ENCODE measurements around the gene AANAT.

Gene AANAT

DNA sequence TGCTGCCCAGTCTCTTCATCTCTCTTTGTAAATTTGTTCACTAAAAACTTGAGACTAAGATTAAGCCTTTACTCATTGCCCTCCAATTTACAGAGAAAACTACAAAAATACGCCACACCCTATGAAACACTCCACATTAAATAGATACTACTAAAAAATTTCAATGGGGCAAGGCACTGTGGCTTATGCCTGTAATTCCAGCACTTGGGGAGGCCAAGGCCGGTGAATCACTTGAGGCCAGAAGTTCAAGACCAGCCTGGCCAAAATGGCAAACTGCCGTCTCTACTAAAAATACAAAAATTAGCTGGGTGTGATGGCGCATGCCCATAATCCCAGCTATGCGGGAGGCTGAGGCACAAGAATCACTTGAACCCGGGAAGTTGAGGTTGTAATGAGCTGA is 18.3 kb upstream of the AANAT start:
- no peak for DNase-seq (ENCODE audit: low spot score)
- Mint-ChIP-seq H3K27me3 (ENCODE audit: low read depth) (no peaks in the 10 kb centered on the region), H3K9me3 (no peaks in the 10 kb centered on the region), H3K4me1 (ENCODE audit: low read depth) (peaks cover 65% of the 10 kb centered on the region), H3K36me3 (ENCODE audit: low read depth) (peaks cover 3% of the 10 kb centered on the region), H3K27ac (no peak overlapping the region), H3K4me3 (no peak overlapping the region)

DNA sequence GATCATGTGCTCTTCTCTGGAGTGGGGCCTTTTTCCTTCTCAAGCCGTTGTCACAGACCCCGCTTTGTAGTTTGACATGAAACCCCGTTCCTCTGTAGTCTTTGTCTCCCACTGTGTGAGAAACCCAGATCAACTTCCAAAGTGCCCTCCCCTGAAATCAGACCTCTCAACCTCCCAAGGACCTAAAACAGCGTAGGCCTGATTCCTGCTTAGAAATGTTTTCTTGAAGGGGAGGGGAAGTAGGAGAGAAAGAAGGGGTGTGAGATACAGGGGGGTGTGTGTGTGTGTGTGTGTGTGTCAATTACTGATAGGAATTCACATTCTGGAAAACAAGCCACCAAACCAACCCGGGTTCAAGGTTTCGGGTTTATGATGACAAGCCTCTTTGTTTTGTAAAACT is 15.9 kb upstream of the AANAT start:
- H3K27me3 Mint-ChIP-seq (ENCODE audit: low read depth): peaks cover 2% of the 10 kb centered on the region
- H3K4me1 Mint-ChIP-seq (ENCODE audit: low read depth): peaks cover 50% of the 10 kb centered on the region
- no peaks in the 10 kb centered on the region for H3K9me3 Mint-ChIP-seq
- H3K36me3 Mint-ChIP-seq (ENCODE audit: low read depth): peaks cover 3% of the 10 kb centered on the region
- no peak overlapping the region for H3K27ac Mint-ChIP-seq
- no peak for DNase-seq (ENCODE audit: low spot score)
- H3K4me3 Mint-ChIP-seq: peak overlapping the region; percentile 92

DNA sequence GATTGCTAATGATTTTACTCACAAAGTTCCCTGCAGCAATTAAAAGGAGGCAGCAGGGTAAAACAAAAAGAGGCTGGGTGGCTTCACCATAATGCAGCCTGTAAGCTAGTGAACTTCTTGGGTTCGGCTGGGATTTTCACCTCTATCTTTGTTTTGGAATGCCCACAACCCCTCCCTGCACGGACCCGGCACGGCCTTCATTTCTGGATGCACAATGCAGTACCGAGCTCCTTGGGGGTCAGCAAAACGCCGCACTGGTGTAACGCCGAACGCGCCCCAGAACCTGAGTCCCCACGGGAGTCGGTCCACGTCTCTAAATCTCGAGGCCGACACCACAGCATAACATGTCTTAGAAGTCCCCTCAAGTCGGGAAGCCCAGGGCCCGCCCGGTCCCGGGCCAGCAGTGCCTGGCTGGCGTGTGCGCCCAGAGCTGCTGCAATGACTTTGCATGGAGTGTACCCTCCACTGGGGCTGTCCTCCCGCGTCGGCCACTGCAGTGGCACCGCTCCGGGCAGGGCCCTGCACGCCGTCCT is 15.2 kb upstream of the AANAT start:
- H3K4me3 Mint-ChIP-seq: peak overlapping the region; percentile 92
- peaks cover 3% of the 10 kb centered on the region for H3K27me3 Mint-ChIP-seq (ENCODE audit: low read depth)
- H3K27ac Mint-ChIP-seq: peak overlapping the region; percentile 63
- no peaks in the 10 kb centered on the region for H3K9me3 Mint-ChIP-seq
- peaks cover 44% of the 10 kb centered on the region for H3K4me1 Mint-ChIP-seq (ENCODE audit: low read depth)
- peaks cover 3% of the 10 kb centered on the region for H3K36me3 Mint-ChIP-seq (ENCODE audit: low read depth)
- DNase-seq (ENCODE audit: low spot score): no peak

DNA sequence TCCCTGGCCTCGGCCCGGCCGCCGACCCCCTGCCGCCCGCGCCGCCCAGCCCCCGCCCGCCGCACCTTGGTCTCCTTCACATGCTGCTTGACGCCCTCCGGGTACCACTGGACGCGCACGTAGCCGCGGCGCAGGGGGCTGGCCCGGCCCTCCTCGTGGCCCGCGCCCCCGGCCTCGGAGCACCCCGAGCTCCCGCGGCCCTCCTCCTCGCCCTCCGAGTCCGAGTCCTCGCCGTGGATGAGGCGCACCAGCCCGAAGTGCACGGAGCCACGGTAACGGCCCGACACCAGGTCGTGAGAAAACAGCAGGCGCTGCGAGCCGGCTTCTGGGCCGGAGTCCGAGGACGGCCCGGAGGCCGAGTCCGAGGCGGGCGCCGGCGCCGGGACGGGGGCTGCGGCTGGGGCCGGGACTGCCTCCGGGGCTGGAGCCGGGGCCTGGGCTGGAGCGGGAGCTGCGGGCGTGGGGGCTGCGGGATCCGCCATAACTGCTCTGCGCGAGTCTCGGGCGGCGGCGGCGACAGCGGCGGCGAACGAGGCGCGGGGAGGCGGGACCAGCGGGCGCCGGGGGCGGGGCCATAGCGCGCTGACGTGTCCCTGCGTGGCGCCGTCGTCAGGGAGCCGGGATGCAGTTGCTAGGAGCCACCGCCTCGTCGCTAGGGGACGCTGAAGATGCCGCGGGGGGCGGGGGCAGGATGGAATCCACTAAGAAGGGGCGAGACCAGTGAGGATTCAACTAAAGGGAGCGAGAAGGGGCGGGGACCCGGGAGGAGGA is 14.6 kb upstream of the AANAT start, which contains the start of gene UBE2O:
TSS of gene UBE2O (minus strand) at position 493 of the 771 bp plus-strand sequence. CDS start at position 482, 11 bp downstream.
- H3K27me3 Mint-ChIP-seq (ENCODE audit: low read depth): peaks cover 7% of the 10 kb centered on the region
- peaks cover 37% of the 10 kb centered on the region for H3K4me1 Mint-ChIP-seq (ENCODE audit: low read depth)
- peak within 1 kb of the TSS; percentile 92 for H3K4me3 Mint-ChIP-seq
- H3K36me3 Mint-ChIP-seq (ENCODE audit: low read depth): peaks cover 3% of the 10 kb centered on the region
- DNase-seq (ENCODE audit: low spot score): peak; percentile 92
- no peaks in the 10 kb centered on the region for H3K9me3 Mint-ChIP-seq
- H3K27ac Mint-ChIP-seq: peak within 1 kb of the TSS; percentile 83

DNA sequence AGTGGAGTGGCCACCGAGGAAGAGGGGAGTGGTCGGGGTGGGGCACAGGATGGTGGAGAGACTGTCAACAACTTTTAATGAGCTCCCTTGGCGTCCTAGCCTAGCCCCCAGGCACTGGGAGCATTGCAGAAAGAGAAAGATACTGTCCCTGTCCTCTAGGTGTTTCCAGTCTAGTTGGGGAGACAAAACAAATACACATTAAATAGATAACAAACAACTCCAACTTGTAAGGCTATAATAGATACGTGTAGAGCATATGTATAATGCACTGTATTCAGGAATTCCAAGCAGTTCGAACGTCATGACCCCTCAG is 14.0 kb upstream of the AANAT start:
- H3K27ac Mint-ChIP-seq: peak overlapping the region; percentile 83
- H3K4me3 Mint-ChIP-seq: peak overlapping the region; percentile 79
- peaks cover 7% of the 10 kb centered on the region for H3K27me3 Mint-ChIP-seq (ENCODE audit: low read depth)
- H3K4me1 Mint-ChIP-seq (ENCODE audit: low read depth): peaks cover 33% of the 10 kb centered on the region
- no peaks in the 10 kb centered on the region for H3K9me3 Mint-ChIP-seq
- no peak for DNase-seq (ENCODE audit: low spot score)
- peaks cover 3% of the 10 kb centered on the region for H3K36me3 Mint-ChIP-seq (ENCODE audit: low read depth)

DNA sequence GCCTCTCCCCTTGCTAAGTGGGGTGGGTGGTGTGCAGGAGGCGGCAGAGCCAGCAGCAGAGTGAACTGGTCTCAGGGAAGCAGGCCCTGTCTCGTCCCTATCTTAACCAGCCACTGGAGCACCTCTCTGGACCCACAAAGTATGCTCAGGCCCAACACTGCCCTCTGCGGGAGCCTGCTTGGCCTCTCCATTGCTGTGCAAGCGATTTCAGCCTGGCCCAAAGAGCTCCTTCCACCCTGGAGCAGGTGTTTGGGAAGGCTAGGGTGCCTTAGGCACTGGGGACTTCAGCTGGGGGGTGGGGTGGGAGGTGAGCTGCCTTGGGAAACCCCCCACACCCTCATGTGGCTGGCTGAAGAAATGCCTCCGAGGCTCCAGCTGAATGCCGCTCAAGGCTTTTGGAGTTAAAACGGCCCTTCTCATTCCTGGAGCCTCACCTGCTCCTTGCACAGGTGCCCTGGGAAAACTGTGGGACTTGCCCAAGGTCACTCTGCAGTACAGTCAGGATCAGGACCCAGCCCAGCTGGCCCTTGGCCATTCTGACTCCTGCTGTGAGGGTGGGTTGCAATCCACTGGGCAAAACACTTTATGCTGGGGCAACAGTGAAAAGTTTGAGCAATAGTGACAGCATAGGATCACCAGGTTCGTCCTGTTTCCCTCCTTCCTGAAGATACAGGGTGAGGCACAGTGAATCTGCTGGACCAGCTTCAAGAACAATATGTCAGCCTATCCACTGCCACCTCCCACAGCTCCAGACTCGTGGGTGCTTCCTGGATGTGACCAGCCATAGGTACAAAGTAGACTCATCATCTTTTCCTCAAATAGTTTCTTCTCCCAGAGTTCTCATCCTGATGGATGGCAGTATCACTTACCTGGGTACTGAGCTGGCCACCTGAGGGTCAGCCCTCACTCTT is 8.6 kb upstream of the AANAT start:
- Mint-ChIP-seq H3K9me3 (no peaks in the 10 kb centered on the region), H3K4me1 (ENCODE audit: low read depth) (no peaks in the 10 kb centered on the region), H3K27ac (no peak overlapping the region), H3K27me3 (ENCODE audit: low read depth) (peaks cover 14% of the 10 kb centered on the region), H3K4me3 (no peak overlapping the region), H3K36me3 (ENCODE audit: low read depth) (no peaks in the 10 kb centered on the region)
- no peak for DNase-seq (ENCODE audit: low spot score)

DNA sequence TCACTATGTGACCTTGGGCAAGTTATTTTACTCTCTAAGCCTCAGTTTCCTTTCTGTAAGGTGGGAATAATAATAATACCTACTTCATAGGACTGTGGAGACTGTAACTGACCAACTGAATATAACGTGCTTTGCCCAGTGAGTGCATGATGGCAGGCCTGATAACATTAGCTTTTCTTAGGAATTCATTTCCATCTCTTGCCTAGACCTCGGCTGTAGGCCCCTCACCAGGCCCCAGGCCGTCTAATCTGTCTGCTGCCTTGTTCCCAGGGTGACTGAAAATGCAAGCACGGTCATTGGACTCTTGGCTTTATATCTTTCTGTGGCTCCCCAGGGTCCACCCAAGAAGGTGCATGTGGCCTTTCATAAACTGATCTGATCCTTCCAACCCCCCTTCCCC is 7.7 kb upstream of the AANAT start:
- H3K4me3 Mint-ChIP-seq: no peak overlapping the region
- DNase-seq (ENCODE audit: low spot score): no peak
- no peaks in the 10 kb centered on the region for H3K9me3 Mint-ChIP-seq
- H3K36me3 Mint-ChIP-seq (ENCODE audit: low read depth): no peaks in the 10 kb centered on the region
- H3K27me3 Mint-ChIP-seq (ENCODE audit: low read depth): peaks cover 14% of the 10 kb centered on the region
- H3K4me1 Mint-ChIP-seq (ENCODE audit: low read depth): no peaks in the 10 kb centered on the region
- H3K27ac Mint-ChIP-seq: no peak overlapping the region

DNA sequence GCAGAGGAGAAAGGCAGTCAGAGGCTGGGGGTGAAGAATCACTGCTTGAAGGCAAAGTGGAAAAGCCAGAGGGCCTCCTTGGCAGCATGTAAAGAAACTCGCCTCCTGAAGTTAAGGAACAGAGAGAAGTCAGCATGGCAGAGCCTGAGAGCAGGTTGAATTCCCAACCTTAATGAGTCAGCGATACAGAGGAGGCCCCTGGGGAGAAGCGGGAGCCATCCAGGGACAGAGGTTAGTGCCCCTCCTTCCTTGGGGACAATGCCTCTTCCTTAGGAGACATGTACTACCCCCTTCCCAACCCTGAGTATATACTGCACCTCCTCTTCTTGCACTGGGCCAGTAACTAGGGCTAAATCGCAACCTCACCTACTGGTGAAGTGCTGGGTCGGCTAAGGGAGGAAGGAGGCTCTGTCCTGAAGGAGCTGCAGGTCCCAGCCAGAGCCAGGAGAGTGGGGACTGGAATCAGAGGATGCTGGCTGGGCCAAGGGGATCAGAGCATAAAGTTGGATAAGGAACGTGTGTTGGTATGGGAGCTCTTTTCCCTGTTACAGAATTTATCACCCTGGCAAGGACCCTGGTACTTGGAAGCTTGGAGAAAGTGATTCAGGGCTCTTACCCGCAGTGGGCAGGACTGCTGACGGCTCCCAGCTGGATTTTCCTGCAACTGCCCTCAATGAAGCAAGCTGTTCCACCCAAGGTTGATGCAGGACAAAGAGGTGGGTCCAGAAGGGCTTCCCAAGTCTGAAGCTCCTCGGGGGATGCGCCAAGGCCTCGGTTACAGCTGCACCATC is 5.4 kb upstream of the AANAT start:
- DNase-seq (ENCODE audit: low spot score): no peak
- H3K4me3 Mint-ChIP-seq: no peak overlapping the region
- H3K36me3 Mint-ChIP-seq (ENCODE audit: low read depth): no peaks in the 10 kb centered on the region
- no peak overlapping the region for H3K27ac Mint-ChIP-seq
- H3K9me3 Mint-ChIP-seq: no peaks in the 10 kb centered on the region
- peaks cover 5% of the 10 kb centered on the region for H3K4me1 Mint-ChIP-seq (ENCODE audit: low read depth)
- peaks cover 12% of the 10 kb centered on the region for H3K27me3 Mint-ChIP-seq (ENCODE audit: low read depth)

DNA sequence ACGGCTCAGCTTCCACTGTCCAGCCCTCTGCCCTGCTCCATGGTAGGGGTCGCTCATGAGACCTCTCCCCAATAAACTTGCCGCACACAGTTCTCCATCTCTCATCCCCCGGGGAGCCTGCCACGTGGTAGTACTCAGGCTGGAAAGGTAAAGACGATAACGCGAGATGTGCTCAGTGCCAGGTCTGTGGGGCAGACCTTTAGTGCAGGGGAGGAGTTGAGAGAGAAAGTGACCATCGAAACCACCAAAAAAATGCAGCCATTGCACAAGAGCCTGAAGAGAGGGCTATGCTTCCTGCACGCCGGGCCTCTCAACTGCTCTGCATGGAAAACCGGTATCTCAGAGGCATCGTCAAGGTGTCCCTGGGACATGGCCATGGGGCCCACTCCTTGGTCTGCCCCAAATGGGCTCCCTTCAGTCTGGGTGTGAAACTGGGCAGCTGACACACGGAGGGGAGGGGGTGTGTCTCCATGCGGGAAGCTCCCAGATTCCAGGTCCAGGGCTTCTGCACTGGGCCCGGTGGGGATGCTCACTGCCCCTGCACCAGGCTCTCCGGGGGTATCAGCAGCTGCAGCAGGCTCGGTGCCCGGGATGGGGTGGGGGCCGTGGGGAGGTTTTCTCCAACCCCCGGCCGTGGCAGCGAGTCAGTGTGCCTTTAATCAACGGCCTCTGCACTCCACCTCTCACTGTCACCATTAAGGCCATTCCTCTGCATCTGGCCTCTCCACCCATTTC is 4.7 kb upstream of the AANAT start:
- Mint-ChIP-seq H3K4me3 (no peak overlapping the region), H3K9me3 (no peaks in the 10 kb centered on the region), H3K36me3 (ENCODE audit: low read depth) (no peaks in the 10 kb centered on the region)

DNA sequence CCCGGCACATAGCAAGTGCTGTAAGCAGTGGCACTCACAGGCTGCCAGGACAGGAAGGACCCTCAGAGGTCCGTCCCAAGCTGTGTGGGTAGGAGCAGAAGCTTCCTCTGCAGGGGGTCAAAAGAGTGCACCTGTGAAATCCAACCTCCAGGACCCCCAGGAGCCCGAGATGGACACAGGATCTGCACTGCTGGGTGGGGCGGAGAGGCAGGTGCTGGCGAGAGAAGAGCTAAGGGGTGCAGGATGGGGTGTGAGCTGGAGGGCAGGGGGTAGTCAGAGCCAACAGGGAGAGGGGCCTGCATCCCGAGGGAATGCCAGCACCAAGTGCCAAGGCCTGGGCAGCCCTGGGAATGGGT is 650 bp upstream of the AANAT start:
- Mint-ChIP-seq H3K27ac (no peak overlapping the region), H3K9me3 (no peaks in the 10 kb centered on the region), H3K4me1 (ENCODE audit: low read depth) (peaks cover 5% of the 10 kb centered on the region), H3K27me3 (ENCODE audit: low read depth) (peaks cover 2% of the 10 kb centered on the region), H3K4me3 (no peak overlapping the region), H3K36me3 (ENCODE audit: low read depth) (peaks cover 4% of the 10 kb centered on the region)
- DNase-seq (ENCODE audit: low spot score): no peak

More for the DNA sequence above, 4.7 kb upstream of the AANAT start:
- Mint-ChIP-seq H3K27ac (no peak overlapping the region), H3K4me1 (ENCODE audit: low read depth) (peaks cover 5% of the 10 kb centered on the region), H3K27me3 (ENCODE audit: low read depth) (peaks cover 7% of the 10 kb centered on the region)
- DNase-seq (ENCODE audit: low spot score): no peak

DNA sequence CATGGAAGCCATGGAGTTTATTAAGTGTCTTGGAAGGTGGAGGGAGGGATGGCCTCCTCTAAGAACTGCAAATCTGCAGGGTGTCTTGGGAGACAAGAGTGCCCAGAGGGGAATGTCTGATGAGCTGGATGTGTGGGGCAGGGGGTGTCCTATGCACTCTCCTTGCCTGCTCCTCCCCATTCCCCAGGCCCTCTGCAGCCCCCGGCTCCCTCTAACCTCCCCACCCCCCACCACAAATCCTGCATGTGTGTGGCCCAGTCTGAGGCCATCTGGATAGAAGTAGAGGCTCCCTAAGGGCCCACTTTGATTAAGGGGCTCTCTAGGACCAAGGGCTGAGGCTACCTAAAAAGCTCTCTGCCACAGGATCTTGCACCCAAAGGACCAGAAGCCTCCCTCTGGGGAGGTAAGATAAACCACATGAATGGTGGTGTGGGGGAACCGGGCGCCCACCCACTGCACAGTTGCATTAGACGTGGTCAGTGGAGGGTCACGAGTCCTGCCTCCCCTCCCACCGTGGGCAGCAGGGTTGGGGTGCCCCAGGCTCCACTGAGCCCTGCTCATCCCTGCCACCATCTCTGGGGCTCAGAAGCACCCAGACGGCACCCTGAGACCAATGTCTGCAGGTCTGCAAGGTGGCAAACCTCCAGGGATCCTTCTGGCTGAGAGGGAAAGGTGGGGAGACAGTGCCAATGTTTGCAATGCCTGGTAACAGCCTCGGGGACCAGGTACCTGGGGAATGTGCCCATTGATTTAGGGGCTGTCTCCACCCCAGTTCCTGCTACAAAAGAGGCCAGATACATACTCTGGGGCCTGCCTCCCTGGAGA is 618 bp downstream of the AANAT start:
- no peaks in the 10 kb centered on the region for H3K9me3 Mint-ChIP-seq
- H3K36me3 Mint-ChIP-seq (ENCODE audit: low read depth): peaks cover 8% of the 10 kb centered on the region
- no peak overlapping the region for H3K27ac Mint-ChIP-seq
- no peaks in the 10 kb centered on the region for H3K27me3 Mint-ChIP-seq (ENCODE audit: low read depth)
- no peak overlapping the region for H3K4me3 Mint-ChIP-seq
- DNase-seq (ENCODE audit: low spot score): no peak
- peaks cover 5% of the 10 kb centered on the region for H3K4me1 Mint-ChIP-seq (ENCODE audit: low read depth)

DNA sequence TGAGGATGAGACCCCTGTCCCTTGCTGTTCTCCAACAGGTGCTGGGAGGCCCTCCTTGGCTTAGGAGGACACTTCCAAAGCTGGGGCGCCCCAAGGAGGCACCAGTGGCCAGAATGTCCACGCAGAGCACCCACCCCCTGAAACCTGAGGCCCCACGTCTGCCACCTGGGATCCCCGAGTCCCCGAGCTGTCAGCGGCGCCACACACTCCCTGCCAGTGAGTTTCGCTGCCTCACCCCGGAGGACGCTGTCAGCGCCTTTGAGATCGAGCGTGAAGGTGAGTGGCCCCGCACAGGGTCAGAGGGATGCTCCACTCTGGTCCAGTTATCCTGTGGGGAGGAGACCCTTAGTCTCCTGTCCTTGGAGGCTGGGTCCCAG is 1.2 kb downstream of the AANAT start:
- Mint-ChIP-seq H3K4me1 (ENCODE audit: low read depth) (peaks cover 5% of the 10 kb centered on the region), H3K9me3 (no peaks in the 10 kb centered on the region), H3K27ac (no peak overlapping the region), H3K27me3 (ENCODE audit: low read depth) (no peaks in the 10 kb centered on the region), H3K36me3 (ENCODE audit: low read depth) (peaks cover 12% of the 10 kb centered on the region), H3K4me3 (no peak overlapping the region)
- no peak for DNase-seq (ENCODE audit: low spot score)
